K562 (cell line): ENCODE measurements around the gene CCL19. TPM values are rescaled to one million over a fixed set of nuclear protein-coding genes. Genes with fewer than 3 reads are reported as not detected.

Experiments used
- ARID1B ChIP-seq: fragments of 450-650 bp; IDR thresholded peaks from 2 replicates; pipeline ENCODE4 v1.6.1; 2016; ENCODE audit warnings: antibody characterized with exemption, mild to moderate bottlenecking, inconsistent platforms
- CBX1 ChIP-seq: sonication (generic); IDR thresholded peaks from 2 replicates; pipeline ENCODE4 v1.6.1; 2016; ENCODE audit warnings: antibody characterized with exemption, low read depth, mild to moderate bottlenecking
- CXXC5 ChIP-seq: fragments of 250-450 bp; sonication (Bioruptor Pico); IDR thresholded peaks from 2 replicates; pipeline ENCODE4 v1.8.0; 2022; ENCODE audit warnings: inconsistent platforms, mild to moderate bottlenecking, moderate library complexity
- EGR1 ChIP-seq: fragments of 450-650 bp; conservative IDR thresholded peaks from 2 replicates; pipeline ENCODE4 v1.6.1; 2017; ENCODE audit warnings: mild to moderate bottlenecking
- FOXA3 ChIP-seq, 2 experiments: fragments of 450-650 bp in 1 of 2; sonication (generic) in 1 of 2; formaldehyde crosslinking; IDR thresholded peaks in 1 of 2; conservative IDR thresholded peaks in 1 of 2; 2 replicates each; pipeline versions ENCODE4 v1.4.0 to v1.8.0; 2020 to 2022; ENCODE audit warnings: mild to moderate bottlenecking in 2 of 2, missing genetic modification reagents in 1 of 2
- FOXJ2 ChIP-seq: fragments of 200-800 bp; sonication (Bioruptor generic); IDR thresholded peaks from 2 replicates; pipeline ENCODE4 v1.6.1; 2016; ENCODE audit warnings: missing genetic modification characterization, missing compliant biosample characterization
- HIVEP1 ChIP-seq: fragments of 250-450 bp; sonication (Bioruptor Pico); IDR thresholded peaks from 2 replicates; pipeline ENCODE4 v1.4.0; 2020; ENCODE audit warnings: mild to moderate bottlenecking
- HLTF ChIP-seq: fragments of 450-650 bp; IDR thresholded peaks from 2 replicates; pipeline ENCODE4 v1.6.1; 2016
- JUNB ChIP-seq: fragments of 450-650 bp; formaldehyde crosslinking; conservative IDR thresholded peaks from 2 replicates; pipeline ENCODE4 v1.4.0; 2020; ENCODE audit warnings: mild to moderate bottlenecking
- MAX ChIP-seq: sonication (generic); formaldehyde crosslinking; IDR thresholded peaks from 2 replicates; pipeline ENCODE4 v1.9.0; 2022; ENCODE audit warnings: mild to moderate bottlenecking, missing genetic modification reagents
- NRF1 ChIP-seq, 2 experiments: fragments of 450-650 bp; IDR thresholded peaks in 1 of 2; conservative IDR thresholded peaks in 1 of 2; 2 replicates each; pipeline ENCODE4 v1.6.1; 2014; ENCODE audit warnings: mild to moderate bottlenecking in 2 of 2
- PHF8 ChIP-seq: fragments of 200-600 bp; sonication (generic); IDR thresholded peaks from 2 replicates; pipeline ENCODE4 v1.6.1; 2012; ENCODE audit warnings: mixed run types, mild to moderate bottlenecking, inconsistent platforms, low read length, moderate library complexity, borderline replicate concordance
- SP1 ChIP-seq: sonication (generic); formaldehyde crosslinking; IDR thresholded peaks from 2 replicates; pipeline ENCODE4 v1.8.1; 2022; ENCODE audit warnings: mild to moderate bottlenecking, missing genetic modification reagents
- TAF7 ChIP-seq: fragments of 450-650 bp; IDR thresholded peaks from 2 replicates; pipeline ENCODE4 v1.6.1; 2016; ENCODE audit warnings: missing genetic modification characterization, missing compliant biosample characterization
- UBTF ChIP-seq, 2 experiments: IDR thresholded peaks; 2 replicates each; pipeline ENCODE4 v1.6.1; 2012; ENCODE audit warnings: improper control_type of control experiment in 2 of 2, low read depth in 2 of 2, low read length in 2 of 2, borderline replicate concordance in 1 of 2
- USF1 ChIP-seq: sonication (generic); formaldehyde crosslinking; IDR thresholded peaks from 2 replicates; pipeline ENCODE4 v1.9.0; 2022; ENCODE audit warnings: mild to moderate bottlenecking, missing genetic modification reagents
- VEZF1 ChIP-seq: fragments of 200-800 bp; sonication (Bioruptor generic); IDR thresholded peaks from 2 replicates; pipeline ENCODE4 v1.6.1; 2017; ENCODE audit warnings: missing genetic modification characterization, missing compliant biosample characterization
- YY1 ChIP-seq, 3 experiments: IDR thresholded peaks; 2 replicates each; pipeline ENCODE4 v1.6.1; 2011; ENCODE audit warnings: low read length in 2 of 3, mild to moderate bottlenecking in 2 of 3, moderate library complexity in 2 of 3, borderline replicate concordance in 1 of 3, control low read depth in 1 of 3, low read depth in 1 of 3; ENCODE audit not compliant: insufficient read depth in 3 of 3, insufficient replicate concordance in 2 of 3, control insufficient read depth in 1 of 3, insufficient read length in 1 of 3; ENCODE audit errors: extremely low read depth in 1 of 3
- ZBTB8A ChIP-seq: fragments of 450-650 bp; IDR thresholded peaks from 2 replicates; pipeline ENCODE4 v1.6.1; 2018; ENCODE audit warnings: mild to moderate bottlenecking, moderate library complexity; ENCODE audit not compliant: partially characterized antibody
- ZNF133 ChIP-seq: fragments of 250-450 bp; sonication (Bioruptor Pico); IDR thresholded peaks from 2 replicates; pipeline ENCODE4 v1.4.0; 2020; ENCODE audit warnings: mild to moderate bottlenecking
- ZNF395 ChIP-seq: fragments of 200-800 bp; sonication (Bioruptor generic); IDR thresholded peaks from 2 replicates; pipeline ENCODE4 v1.6.1; 2017; ENCODE audit warnings: missing genetic modification characterization, missing compliant biosample characterization
- polyA plus RNA-seq, 8 experiments: library from polyadenylated mRNA; depleted of rRNA in 4 of 8; stranded (reverse) in 5 of 8; unstranded in 3 of 8; fragments of >200 nt; fragmentation: Nextera tagmentation in 2 of 8; fragmentation: Illumina TruSeq in 1 of 8; extraction: Ambion mirVana in 2 of 8; extraction: Trizol in 1 of 8; gene quantifications; 2 replicates each; pipeline versions ENCODE4 v1.2.1 to v1.2.3, GENCODE V29; 2011 to 2014; ENCODE audit warnings: inconsistent platforms in 1 of 8, missing spikeins in 1 of 8
- total RNA-seq, 7 experiments: library from RNA; depleted of rRNA in 6 of 7; stranded (reverse); fragments of >200 nt in 6 of 7; fragmentation: Illumina TruSeq in 2 of 7; extraction: Trizol in 2 of 7; gene quantifications; 2 replicates each; pipeline versions ENCODE4 v1.2.1 to v1.2.3, GENCODE V29; 2011 to 2021; ENCODE audit warnings: low replicate concordance in 1 of 7

CCL19 gene
- total and polyA plus RNA-seq, 9 of the 15 experiments (the other 6 are each of a cell fraction or from before 2014, with no cell fraction given): not detected

GRCh38 chr9:34651876-34652601 is 39.0 kb downstream of the CCL19 start, which contains the start of gene IL11RA (continued):
- TF ChIP-seq USF1 (CRISPR knock-in tag) (no peak), CXXC5 (CRISPR knock-in tag) (peak; percentile 46), HIVEP1 (no peak), FOXA3 (CRISPR knock-in tag; conservative IDR thresholded peaks at IDR 0.05 in 1 of 2, IDR thresholded peaks at IDR 0.05 in 1 of 2) (no peak), ARID1B (peak; percentile 38), SP1 (peak; percentile 50; the same call in 1 of the 2 replicates), EGR1 (peak; percentile 98), ZNF395 (CRISPR knock-in tag) (no peak), PHF8 (peak; percentile 44; the same call in 1 of the 2 replicates), HLTF (0 out of 2 replicates have a peak, but pooled peaks have one; percentile 53), CBX1 (no peak), ZBTB8A (no peak), JUNB (CRISPR knock-in tag) (no peak), YY1 (IDR thresholded peaks at IDR 0.05; ENCODE audit: borderline replicate concordance in 1 of 3, control insufficient read depth in 1 of 3, extremely low read depth in 1 of 3, insufficient read depth in 3 of 3, insufficient read length in 1 of 3, insufficient replicate concordance in 2 of 3, low read depth in 1 of 3, low read length in 2 of 3) (peak in 1 of 3 experiments; percentile 59), UBTF (IDR thresholded peaks at IDR 0.05; ENCODE audit: borderline replicate concordance in 1 of 2, low read depth in 2 of 2, low read length in 2 of 2) (0 out of 4 replicates have a peak, but pooled peaks of 1 of the 2 experiments have one; percentile 19), MAX (CRISPR knock-in tag) (no peak), TAF7 (tag) (no peak), VEZF1 (peak; percentile 92), FOXJ2 (tag) (no peak), ZNF133 (CRISPR knock-in tag) (no peak), NRF1 (conservative IDR thresholded peaks at IDR 0.05 in 1 of 2, IDR thresholded peaks at IDR 0.05 in 1 of 2) (peak; percentile 45 to 46; a peak in 3 of 4 replicates)
